GM19328 (cell line): Measurements from ENCODE around the gene RAD51B.
"Not testable (repeated sequence)": the region's sequence is repeated elsewhere in the genome, so short reads cannot be mapped to it uniquely, and the experiment has no call there.

Source experiments
- ATAC-seq: cut with Tn5 transposase; IDR thresholded peaks from one replicate; pipeline ENCODE4 v1.9.1; 2021; ENCODE audit warnings: mild to moderate bottlenecking, moderate library complexity; ENCODE audit not compliant: unreplicated experiment

Gene RAD51B

DNA sequence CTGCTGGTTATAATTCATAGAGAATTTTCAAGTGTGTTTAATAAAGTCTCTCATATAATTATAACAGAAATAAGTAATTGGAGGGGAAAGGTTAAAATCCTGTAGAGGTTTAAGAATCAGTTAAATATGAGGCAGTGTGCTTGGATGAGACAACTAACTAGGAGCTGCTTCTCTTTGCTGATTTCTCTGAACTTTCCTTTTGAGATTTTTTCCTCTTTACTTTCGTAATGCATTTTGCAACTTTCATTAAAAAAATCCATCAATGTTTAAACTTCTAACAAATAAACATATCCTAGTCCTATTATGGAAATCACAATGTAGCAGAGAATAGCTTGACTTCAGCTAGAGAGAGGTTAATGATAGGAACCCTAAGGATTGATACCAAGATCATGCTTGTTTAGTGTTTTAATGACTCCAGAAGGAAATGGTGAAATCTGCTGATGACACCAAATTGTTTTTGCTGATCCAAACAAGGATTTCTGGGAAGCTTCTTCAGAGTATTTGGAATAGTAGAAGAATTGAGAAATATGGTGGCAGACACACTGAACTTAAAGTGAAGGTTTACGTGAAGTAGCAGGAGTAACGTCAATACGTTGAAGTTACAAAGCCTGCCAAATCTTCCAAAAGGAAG, 122.6 kb downstream of the RAD51B start:
- no peak for ATAC-seq

DNA sequence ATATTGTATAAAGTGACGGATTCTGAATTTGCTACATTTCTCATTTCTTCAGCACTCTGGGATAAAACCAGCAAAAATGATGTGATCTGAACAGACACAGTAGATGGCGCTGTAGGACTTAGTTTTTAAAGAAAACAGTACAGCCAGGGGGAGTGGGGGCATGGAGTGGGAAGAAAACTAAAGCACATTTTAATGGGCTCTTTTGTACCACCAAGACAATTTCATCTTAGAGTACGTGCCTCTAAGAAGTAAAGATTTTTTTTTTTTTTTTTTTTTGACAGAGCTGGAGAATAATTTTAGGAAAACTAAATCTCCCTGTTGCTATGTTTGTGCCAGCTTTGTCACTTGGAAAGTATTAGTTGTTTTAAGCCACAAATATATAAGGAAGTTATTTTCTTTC, 124.4 kb downstream of the RAD51B start:
- no peak for ATAC-seq

DNA sequence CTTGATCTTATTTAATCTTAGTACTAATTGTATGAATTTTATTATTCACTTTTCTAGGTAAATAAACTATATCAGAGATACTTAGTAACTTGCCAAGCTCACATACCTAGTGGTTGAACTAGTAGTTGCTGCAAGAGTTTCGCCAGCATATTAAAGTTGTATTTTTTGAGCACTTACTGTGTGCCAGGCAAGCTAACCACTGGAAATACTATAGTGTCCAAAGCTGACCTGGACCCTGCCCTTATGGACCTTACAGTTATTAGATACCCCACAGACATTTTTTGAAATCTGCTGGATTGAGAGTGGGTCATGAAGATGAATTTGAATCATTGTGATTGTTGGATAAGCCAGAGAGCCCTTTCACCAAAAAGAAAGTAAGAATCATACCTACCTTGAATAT, 125.0 kb downstream of the RAD51B start:
- ATAC-seq, result no peak

DNA sequence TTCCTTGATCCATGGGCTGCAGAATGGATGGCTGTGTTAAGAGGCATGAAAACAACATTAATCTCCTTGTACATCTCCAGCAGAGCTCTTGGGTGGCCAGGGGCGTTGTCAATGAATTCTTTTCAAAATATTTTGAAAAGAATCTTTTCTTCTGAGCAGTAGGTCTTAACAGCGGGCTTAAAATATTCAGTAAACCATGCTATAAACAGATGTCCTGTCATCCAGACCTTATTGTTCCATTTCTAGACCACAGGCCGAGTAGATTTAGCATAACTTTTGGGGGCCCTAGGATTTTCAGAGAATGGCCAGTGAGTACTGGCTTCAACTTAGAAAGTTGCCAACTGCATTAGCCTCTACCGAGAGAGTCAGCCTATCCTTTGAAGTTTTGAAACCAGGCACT, 130.2 kb downstream of the RAD51B start:
- ATAC-seq, result no peak

DNA sequence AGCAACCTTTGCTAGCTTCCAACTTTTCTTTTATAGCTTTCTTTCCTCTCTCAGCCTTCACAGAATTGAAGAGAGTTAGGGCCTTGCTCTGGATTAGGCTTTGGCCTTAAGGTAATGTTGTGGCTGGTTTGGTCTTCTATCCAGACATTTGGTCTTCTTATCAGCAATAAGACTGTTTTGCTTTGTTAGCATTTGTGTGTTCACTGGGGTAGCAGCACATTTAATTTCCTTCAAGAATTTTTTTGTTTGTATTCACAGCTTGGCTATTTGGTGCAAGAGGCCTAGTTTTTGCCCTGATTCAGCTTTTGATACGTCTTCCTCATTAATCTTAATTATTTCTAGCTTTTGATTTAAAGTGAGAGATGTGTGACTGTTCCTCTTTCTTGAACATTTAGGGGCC, 130.8 kb downstream of the RAD51B start:
- ATAC-seq, result no peak

DNA sequence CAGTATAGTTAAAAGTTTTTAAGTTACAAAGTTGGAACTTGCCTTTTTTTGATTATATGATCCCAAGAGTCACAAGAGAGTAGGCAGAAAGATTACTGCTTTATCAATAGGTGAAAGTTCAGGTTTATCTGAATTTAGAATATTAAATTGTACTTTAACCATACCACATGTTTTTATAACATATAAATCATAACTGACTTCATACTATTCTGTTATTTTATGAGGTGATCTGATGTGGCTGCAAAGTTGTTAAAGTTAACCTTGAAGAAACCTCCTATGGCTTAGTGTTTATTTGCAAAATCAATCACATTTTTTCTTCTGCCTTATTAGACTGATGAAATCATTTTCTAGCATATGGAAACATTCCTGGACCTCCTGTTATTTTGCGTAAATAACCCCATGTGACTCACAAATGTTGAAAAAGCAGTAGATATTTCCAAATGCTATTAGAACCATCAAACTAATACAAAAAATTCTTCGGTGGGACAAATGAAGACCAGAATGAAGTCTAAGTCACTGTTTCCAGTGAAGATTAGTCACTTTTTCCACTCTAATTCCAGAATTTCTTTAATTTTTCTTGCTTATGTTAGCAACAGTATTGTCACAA, 132.1 kb downstream of the RAD51B start:
- ATAC-seq, result no peak

DNA sequence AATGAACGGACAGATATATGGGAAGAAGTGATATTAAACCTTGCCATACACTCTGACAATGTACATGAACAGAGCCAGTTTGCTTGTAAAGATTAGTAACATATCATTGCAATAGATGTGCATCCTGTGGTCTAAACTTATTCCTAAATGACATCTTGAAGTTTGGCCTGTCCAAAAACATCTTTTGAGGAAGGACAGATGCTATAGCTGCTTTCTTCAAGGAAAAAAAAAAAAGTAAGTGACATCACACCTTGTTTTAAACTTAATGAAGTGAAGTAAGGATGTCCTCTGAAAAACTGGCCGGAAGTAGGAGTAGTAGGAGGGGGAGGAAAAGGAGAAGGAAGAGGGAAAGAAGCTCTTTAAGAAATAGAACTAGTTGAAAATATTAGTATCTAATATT, 132.8 kb downstream of the RAD51B start:
- no peak for ATAC-seq

DNA sequence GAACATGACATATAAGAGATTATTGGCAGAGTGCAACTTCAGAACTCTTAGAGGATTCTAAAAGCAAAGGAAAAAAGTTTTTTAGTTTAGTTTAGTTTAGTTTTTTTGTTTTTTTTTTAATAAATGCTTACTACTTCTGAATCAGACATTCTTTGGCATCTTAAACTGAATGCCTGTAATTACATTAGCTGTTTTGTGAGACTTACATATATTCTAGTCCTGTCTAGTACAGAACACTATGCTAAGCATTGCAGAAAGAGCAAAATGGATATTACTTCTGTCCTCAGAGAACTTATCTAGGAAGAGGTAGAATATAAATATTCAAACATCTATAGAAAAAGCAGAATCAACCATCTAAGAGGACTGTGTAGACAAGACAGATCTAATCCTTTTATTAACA, 133.2 kb downstream of the RAD51B start:
- no peak for ATAC-seq

DNA sequence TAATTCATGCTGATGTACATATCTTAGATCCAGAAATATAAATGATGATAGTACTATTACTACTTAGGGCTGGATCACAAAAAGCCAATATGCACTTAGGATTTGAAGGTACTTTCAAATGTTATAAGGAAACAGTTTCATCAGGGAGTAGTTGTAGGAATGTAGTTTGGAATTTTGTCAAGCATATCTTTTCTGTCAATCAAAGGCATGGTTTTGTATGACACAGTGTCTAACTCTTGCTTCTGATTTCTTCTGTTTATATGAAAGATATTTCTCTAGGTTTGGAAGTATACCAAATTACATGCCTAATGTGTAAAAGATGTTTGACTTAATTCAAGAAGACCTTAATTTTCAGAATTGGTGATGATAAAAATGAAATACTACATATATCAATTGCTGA, 135.7 kb downstream of the RAD51B start:
- ATAC-seq, result no peak

DNA sequence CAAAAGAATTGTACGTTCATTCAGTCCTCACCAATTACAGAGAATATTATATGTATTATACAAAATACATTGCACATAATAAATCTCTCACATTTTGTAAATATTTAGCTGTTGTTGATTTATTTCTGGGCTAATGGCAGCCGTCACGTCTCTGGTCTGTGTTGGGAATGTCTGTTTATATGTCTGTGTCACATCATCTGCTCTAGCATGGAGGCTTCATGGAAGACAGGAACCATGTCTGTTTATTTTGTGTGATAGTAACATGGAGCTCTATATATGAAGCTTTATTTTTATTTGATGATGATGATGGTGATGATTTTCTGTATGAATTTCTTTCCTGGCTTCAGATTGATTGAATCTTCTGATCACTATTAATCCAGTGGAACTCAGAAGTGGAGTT, 138.4 kb downstream of the RAD51B start:
- no peak for ATAC-seq

DNA sequence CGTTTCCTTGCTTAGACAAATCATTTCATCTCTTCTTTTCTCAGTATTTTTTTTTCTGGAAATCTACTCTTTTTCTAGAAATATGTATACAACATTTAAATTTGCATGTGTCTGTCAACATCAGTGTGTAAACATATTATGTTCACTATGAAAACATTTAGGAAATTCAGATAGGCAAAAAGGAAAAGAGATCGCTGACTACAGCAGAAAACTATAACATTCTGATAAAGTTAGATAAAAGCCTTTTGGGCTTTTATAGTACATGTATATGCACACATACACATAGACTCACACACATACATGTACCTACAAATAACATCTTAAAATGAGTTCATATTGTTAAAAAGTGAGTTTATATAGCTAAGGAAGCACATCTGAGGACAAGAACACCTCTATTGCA, 142.1 kb downstream of the RAD51B start:
- no peak for ATAC-seq

DNA sequence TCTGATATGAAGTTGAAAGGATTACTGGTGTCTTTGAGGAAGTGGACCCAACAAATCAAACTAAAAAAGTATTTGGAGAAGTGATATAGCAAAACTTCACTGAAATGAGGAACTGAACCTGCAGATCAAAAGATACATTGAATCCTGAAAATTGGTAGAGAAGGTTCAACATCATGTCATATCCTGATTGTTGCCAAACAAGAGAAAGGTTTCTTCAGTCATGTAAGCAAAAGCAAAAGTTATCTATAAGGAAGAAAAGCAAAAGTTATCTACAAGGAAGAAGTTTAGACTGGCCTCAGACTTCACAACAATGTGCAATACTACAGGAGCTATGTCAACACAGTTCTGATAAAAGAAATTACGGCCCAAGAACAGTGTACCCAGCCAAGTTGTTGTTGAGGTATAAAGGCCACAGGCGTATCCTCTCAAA, 142.7 kb downstream of the RAD51B start:
- ATAC-seq, result no peak

DNA sequence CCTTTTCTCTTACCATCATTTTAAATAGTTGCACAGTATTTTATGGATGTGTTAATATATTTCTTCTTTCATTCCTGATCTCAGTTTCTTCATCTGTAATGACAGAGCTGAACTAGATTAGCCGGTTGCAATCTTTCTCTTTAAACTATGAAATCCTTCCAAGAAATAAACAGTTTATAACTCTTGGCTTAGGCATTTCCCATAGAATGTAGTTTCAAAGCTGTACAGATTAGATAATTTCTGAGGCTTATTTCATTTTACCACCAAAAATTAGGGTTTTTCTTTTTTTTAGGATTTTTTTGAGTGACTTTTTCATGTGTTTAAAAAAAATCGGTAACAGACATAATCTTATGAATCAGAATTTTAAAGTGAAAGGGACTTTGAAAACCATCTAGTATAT, 144.0 kb downstream of the RAD51B start:
- ATAC-seq, result no peak

DNA sequence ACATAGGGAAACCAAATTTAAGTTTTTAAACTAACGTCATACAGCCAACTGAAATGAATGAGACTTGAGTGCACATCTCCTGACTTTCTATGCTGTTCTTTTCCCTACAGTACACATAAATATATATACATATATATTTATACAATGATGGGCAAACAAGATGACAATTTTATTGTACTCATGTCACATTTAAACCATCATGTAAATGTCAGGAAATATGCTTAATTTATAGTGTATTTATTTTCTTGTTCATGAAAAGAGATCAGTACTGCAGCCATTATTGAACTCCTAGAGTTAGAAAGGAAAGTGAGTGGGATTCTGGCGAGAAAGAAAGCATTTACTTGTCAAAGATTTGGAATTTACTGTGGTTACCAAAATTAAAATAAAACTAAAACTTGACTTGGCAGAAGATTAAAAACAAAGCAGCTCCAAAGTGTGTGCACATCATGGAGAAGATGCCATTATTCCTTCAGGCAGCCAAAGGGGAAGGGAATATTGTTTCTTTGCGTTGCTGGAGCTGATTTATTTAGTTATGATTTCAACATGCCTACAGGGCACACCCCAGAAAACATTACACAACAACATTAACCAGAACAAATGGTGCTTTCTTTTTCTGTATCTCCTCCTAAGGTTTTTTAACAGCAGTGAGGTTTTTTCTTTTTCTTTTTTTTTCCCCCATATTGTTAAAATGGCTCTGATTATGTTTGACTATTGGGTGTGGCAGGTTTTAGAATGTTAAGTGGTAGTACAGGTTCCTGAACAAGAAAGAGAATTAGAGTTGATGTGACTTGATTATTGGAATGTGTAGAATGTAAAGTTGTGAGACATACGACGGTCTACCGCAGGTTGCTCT, 144.6 kb downstream of the RAD51B start:
- ATAC-seq, result no peak

DNA sequence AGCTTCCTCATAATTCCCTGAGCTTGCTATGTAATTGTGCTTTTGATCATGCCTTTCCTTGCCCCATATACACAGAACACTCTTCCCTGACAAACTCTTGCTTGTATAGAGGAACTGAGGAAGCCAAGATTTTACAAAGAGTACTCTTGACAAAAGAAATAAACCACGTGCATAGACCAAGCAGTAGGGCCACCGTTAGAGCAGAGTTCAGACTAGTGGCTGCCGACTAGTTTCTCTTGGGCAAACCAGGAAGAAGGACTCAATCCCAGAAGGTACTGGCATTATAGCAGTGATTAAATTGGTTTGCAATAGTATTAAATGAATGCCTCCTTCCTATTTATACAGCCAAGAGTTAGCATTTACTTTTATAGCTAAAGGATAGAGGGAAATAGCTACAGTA, 146.1 kb downstream of the RAD51B start:
- ATAC-seq, result no peak

DNA sequence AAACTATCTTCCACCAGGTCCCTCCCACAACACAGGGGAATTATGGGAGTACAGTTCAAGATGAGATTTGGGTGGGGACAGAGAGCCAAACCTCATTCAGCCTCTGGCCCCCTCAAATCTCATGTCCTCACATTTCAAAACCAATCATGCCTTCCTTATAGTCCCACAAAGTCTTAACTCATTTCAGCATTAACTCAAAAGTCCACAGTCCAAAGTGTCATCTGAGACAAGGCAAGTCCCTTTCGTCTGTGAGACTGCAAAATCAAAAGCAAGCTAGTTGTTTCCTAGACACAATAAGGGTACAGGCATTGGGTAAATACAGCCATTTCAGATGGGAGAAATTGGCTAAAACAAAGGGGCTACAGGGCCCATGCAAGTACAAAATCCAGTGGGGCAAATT, 147.6 kb downstream of the RAD51B start:
- no peak for ATAC-seq

DNA sequence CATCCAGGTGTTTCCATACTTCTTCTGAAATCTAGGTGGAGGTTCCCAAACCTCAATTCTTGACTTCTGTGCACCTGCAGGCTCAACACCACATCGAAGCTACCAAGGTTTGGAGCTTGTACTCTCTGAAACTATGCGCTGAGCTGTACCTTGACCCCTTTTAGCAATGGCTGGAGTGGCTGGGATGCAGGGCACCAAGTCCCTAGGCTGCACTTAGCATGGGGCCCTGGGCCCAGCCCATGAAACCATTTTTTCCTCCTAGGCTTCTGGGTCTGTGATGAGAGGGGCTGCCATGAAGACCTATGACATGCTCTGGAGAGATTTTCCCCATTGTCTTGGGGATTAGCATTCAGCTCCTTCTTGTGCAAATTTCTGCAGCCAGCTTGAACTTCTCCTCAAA, 148.4 kb downstream of the RAD51B start:
- not testable (repeated sequence) for ATAC-seq

DNA sequence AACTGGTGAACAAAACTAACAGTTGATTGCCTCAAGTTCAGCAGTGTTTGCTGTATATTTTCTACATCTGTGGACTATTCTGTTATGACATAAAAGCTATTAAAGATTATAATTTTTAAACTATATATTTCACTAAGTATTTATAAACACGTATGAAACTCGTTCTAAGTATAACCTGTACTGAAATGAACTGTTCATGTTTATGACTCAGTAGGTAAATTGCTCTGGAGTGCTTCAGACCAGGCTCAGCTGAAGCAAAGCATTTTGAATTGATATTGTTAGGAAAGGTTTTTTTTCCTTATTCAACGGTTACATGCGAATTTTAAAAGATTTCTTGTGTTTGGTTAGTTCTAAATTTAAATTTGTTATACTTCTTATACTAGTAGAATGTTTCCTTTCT, 151.3 kb downstream of the RAD51B start:
- ATAC-seq, result no peak

DNA sequence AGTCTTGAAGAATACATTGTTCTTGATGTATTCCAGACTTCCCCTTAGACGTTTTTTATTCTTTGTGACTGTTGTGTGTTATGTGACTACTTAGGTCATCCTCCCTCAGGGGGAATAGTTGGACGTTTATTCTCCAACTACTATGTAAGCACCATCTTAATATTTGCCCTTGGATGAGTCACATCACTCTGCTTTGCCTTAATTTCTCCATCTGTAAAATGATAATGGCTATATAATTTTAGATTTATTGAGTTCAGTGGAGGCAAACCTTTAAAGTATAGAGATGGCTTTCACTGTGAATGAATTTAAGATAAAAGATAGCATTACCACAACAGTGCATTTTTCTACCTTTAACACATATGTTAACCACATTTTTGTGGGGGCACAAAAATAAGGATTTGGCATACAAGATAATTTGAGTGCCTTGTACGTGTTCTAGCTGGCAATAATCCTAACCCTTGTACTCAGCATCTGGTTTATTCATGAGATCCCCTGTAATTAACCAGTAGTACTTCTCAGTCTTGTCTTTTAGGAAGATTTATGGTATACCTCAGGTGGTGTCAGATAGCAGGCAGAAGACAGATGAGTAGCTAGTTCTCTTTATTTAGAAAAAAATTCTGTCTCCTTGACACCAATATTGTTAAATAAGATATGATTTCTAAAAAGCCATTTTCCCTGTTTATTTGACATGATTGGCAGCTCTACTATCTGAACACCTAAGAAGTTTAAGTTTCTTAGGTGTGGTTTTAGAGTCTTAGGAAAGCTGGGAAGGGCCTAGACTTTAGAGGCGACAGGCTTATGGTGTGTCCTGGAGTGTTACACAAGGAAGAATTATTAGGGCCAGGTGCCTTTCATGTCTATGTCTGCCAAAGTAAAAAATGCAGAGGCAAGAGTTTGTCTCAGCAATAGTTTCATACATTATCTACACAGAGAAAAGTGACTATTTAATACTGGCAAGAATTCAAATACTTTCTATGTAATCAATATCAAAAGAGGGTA, 152.3 kb downstream of the RAD51B start:
- no peak for ATAC-seq

DNA sequence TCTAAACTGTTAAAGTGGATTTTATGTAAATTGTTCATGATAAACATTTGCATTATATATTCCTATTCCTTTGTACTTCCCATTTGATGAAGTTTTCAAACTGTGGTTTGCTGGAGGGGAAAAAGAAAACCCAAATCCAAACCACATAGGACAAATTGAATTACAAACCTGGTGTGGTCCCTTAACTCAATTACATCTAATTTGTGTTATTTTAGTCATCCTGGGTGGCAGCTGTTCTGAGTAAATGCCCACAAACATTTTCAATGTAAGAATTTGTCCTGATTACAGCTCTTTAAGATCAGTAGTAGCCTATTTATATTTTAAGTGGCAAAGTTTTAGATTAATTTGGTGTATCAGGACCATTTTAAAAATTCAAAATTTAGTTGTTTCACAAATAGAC, 153.9 kb downstream of the RAD51B start:
- no peak for ATAC-seq

DNA sequence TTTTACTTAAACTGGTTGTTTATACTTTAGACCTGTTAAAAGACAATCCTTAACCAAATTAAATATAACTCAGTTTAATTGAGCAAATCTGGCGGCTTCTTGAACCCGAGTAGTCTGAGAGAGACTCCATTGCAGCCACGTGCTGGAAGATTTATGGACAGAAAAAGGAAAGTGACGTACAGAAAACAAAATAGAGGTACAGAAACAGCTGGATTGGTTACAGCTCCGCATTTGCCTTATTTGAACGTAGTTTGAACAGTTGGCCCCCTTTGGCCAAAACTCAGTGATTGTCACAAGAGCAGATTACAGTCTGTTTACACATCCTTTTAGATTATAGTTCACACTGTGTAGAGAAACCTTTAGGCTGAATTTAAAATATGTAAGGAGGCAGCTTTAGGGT, 155.9 kb downstream of the RAD51B start:
- ATAC-seq, result no peak
